ENCODE measurements around the gene ATP11A.

- no peak for TF ChIP-seq CTCF (IDR thresholded peaks at IDR 0.05)
- TF ChIP-seq POLR2A (IDR thresholded peaks at IDR 0.05) = no peak
- TF ChIP-seq POLR2AphosphoS5 (IDR thresholded peaks at IDR 0.05) = no peak
Measured at GRCh38 chr13:112765731-112766130, 75.9 kb downstream of the ATP11A start.
